ENCODE data around the gene ILDR2. TPM values are rescaled to one million over a fixed set of nuclear protein-coding genes. Genes with fewer than 3 reads are reported as not detected.

ILDR2 gene
- polyA plus RNA-seq, 4 donors = 0.34 to 0.49 TPM; not detected in 2

DNA sequence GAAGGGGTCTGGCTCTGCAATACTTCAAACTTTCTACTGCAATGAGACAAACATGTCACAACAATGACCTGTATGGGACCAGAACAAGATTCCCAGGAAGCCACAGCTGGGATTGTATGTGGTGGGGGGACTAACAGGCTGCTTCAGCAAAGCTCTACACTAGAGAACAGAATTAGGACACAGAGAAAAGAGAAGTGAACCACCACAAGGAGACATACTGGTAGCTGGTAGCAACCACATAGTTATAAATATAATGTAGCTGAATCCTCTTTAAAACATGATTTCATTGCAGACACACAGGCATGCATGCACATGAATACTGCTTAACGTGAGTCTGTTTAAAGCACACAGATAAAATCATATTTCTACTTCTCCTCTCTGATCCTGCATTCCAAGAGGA, 3.5 kb upstream of the ILDR2 start:
- DNase-seq = no peak

DNA sequence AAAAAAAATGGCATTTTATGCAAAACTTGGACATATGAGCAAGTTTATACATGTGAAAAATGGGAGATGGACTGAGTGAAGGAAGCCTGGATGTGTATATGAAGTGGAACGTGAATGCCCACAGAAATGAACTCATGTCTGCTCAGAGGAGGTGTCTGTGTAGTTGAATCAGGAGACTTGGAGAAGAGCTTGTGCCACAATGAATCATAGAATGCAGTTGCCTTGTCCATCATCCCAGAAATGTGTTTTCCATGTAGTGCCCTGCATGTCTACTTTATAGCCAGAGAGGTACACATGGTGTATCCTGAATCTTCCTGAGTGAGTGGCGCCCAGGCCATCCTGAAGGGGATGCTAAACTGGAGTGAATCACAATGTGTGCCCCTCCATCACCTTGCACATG, 2.6 kb upstream of the ILDR2 start:
- Histone ChIP-seq H3K9me3 (ENCODE audit: control insufficient read depth in 2 of 2, insufficient read depth in 1 of 2, low read depth in 1 of 2, low read length in 1 of 2) (no peaks in the 10 kb centered on the region), H3K27me3 (ENCODE audit: control insufficient read depth in 3 of 3, insufficient read depth in 3 of 3, low read length in 3 of 3) (peaks cover 0 to 55% (median 4%) of the 10 kb centered on the region in 3 donors), H3K4me1 (ENCODE audit: control insufficient read depth in 3 of 3, insufficient read depth in 2 of 3, low read depth in 1 of 3, low read length in 2 of 3) (no peaks in the 10 kb centered on the region), H3K27ac (ENCODE audit: low read depth in 1 of 3, low read length in 2 of 3) (no peak overlapping the region), H3K4me3 (ENCODE audit: low read depth in 1 of 3, low read length in 3 of 3) (no peak overlapping the region), H3K36me3 (ENCODE audit: control insufficient read depth in 3 of 3, insufficient read depth in 2 of 3, low read depth in 1 of 3, low read length in 3 of 3) (no peaks in the 10 kb centered on the region)
- no peak for DNase-seq
- WGBS, 3 donors = 86 to 96% (median 89%) methylated on average over 2 of the region's 2 CpGs
- no peak for FAIRE-seq

More for the DNA sequence above, 3.5 kb upstream of the ILDR2 start:
- Histone ChIP-seq H3K4me1 (ENCODE audit: control insufficient read depth in 3 of 3, insufficient read depth in 2 of 3, low read depth in 1 of 3, low read length in 2 of 3) (no peaks in the 10 kb centered on the region), H3K9me3 (ENCODE audit: control insufficient read depth in 2 of 2, insufficient read depth in 1 of 2, low read depth in 1 of 2, low read length in 1 of 2) (no peaks in the 10 kb centered on the region), H3K27me3 (ENCODE audit: control insufficient read depth in 3 of 3, insufficient read depth in 3 of 3, low read length in 3 of 3) (peaks cover 0 to 46% (median 5%) of the 10 kb centered on the region in 3 donors), H3K27ac (ENCODE audit: low read depth in 1 of 3, low read length in 2 of 3) (no peak overlapping the region), H3K36me3 (ENCODE audit: control insufficient read depth in 3 of 3, insufficient read depth in 2 of 3, low read depth in 1 of 3, low read length in 3 of 3) (no peaks in the 10 kb centered on the region), H3K4me3 (ENCODE audit: low read depth in 1 of 3, low read length in 3 of 3) (no peak overlapping the region)
- WGBS, 3 donors = 48 to 56% (median 56%) methylated on average over 1 of the region's 1 CpG
- no peak for FAIRE-seq

DNA sequence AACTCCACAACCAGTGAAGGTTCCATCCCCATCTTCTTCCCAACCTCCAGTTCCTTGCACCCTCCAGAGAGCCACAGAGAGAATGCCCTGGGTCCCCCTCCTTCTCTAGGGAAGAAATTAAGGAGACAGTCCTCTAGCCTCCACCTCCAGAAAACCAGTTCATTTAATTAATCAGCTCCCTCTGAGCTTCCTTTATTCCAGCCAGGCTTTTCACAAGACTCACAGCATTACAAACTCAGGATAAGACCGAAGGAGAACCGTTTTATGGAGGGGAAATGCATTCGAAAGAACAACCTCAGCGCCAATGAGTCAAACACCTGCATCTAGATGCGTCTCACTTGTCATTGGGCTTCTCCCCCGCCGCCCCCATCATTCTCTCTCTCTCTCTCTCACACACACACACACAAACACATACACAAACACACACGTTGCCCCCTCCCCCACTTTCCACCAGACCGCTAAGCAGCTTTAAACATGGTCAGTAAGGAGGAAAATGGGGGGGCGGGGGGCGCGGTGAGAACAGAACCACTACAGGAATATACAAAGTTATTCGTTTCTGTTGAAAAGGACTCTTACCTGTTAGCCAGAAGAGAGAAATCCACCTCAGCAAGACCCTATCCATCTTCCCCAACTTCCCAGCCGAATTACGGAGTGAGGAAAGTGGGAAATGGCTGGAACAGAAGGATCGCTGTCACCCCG, 544 bp downstream of the ILDR2 start:
- DNase-seq = peak; percentile 4 to 31
- H3K27me3 ChIP-seq (ENCODE audit: control insufficient read depth in 3 of 3, insufficient read depth in 3 of 3, low read length in 3 of 3) = peaks cover 0 to 70% (median 2%) of the 10 kb centered on the region in 3 donors
- peak overlapping the region; percentile 42 to 81 (median 63) for H3K4me3 ChIP-seq (ENCODE audit: low read depth in 1 of 3, low read length in 3 of 3)
- H3K9me3 ChIP-seq (ENCODE audit: control insufficient read depth in 2 of 2, insufficient read depth in 1 of 2, low read depth in 1 of 2, low read length in 1 of 2) = no peaks in the 10 kb centered on the region
- H3K4me1 ChIP-seq (ENCODE audit: control insufficient read depth in 3 of 3, insufficient read depth in 2 of 3, low read depth in 1 of 3, low read length in 2 of 3) = no peaks in the 10 kb centered on the region
- H3K27ac ChIP-seq (ENCODE audit: low read depth in 1 of 3, low read length in 2 of 3) = no peak overlapping the region
- H3K36me3 ChIP-seq (ENCODE audit: control insufficient read depth in 3 of 3, insufficient read depth in 2 of 3, low read depth in 1 of 3, low read length in 3 of 3) = no peaks in the 10 kb centered on the region
- FAIRE-seq = no peak
- WGBS, 3 donors = 1 to 3% (median 2%) methylated on average over 17 of the region's 17 CpGs

DNA sequence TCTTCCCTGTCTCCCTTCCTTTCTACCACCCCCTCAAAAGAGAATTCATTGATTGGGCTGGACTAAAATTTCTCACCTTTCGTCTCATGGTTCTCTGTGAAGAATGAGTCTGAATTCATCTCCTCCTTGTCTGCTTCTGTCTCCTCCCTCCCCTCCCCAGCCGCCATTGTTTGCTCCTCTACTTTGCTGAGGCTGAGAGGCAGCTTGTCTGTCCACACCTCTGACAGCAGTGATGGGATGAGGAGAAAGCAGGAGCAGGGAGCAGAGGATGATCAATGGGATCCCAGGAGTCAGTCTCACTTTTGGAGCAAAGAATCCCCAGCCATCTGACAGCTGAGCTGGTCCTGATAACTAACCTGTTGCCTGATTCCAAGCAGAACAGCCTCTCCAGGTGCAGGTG, 2.5 kb downstream of the ILDR2 start:
- H3K4me1 ChIP-seq (ENCODE audit: control insufficient read depth in 3 of 3, insufficient read depth in 2 of 3, low read depth in 1 of 3, low read length in 2 of 3) = no peaks in the 10 kb centered on the region
- 34 to 57% (median 52%) methylated on average over 2 of the region's 2 CpGs for WGBS, 3 donors
- peaks cover 0 to 61% (median 4%) of the 10 kb centered on the region in 3 donors for H3K27me3 ChIP-seq (ENCODE audit: control insufficient read depth in 3 of 3, insufficient read depth in 3 of 3, low read length in 3 of 3)
- FAIRE-seq (no peak), DNase-seq (no peak)
- H3K27ac ChIP-seq (ENCODE audit: low read depth in 1 of 3, low read length in 2 of 3) = no peak overlapping the region
- no peaks in the 10 kb centered on the region for H3K36me3 ChIP-seq (ENCODE audit: control insufficient read depth in 3 of 3, insufficient read depth in 2 of 3, low read depth in 1 of 3, low read length in 3 of 3)
- no peaks in the 10 kb centered on the region for H3K9me3 ChIP-seq (ENCODE audit: control insufficient read depth in 2 of 2, insufficient read depth in 1 of 2, low read depth in 1 of 2, low read length in 1 of 2)
- H3K4me3 ChIP-seq (ENCODE audit: low read depth in 1 of 3, low read length in 3 of 3) = no peak overlapping the region

DNA sequence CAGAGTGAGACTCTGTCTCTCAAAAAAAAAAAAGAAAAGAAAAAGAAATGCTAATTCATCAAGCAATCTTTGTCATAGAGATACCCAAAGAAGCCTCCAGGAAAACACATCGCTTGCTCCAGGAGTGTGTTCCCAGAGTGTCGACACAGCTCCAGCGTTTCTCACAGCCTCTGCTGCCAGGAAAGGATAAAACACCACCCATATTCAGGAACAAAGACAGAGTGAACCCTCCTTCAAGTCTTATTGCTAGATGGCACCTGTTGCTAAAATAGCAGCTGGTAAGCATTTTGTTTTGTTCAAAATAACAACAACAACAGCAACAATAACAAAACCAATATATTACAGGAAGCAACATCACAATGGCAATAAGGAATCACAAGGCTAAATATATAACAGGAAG, 3.1 kb downstream of the ILDR2 start:
- peaks cover 0 to 63% (median 4%) of the 10 kb centered on the region in 3 donors for H3K27me3 ChIP-seq (ENCODE audit: control insufficient read depth in 3 of 3, insufficient read depth in 3 of 3, low read length in 3 of 3)
- H3K27ac ChIP-seq (ENCODE audit: low read depth in 1 of 3, low read length in 2 of 3) = no peak overlapping the region
- H3K4me3 ChIP-seq (ENCODE audit: low read depth in 1 of 3, low read length in 3 of 3) = no peak overlapping the region
- H3K9me3 ChIP-seq (ENCODE audit: control insufficient read depth in 2 of 2, insufficient read depth in 1 of 2, low read depth in 1 of 2, low read length in 1 of 2) = no peaks in the 10 kb centered on the region
- FAIRE-seq (no peak), DNase-seq (no peak)
- no peaks in the 10 kb centered on the region for H3K36me3 ChIP-seq (ENCODE audit: control insufficient read depth in 3 of 3, insufficient read depth in 2 of 3, low read depth in 1 of 3, low read length in 3 of 3)
- H3K4me1 ChIP-seq (ENCODE audit: control insufficient read depth in 3 of 3, insufficient read depth in 2 of 3, low read depth in 1 of 3, low read length in 2 of 3) = no peaks in the 10 kb centered on the region
- 61 to 77% (median 67%) methylated on average over 3 of the region's 3 CpGs for WGBS, 3 donors

DNA sequence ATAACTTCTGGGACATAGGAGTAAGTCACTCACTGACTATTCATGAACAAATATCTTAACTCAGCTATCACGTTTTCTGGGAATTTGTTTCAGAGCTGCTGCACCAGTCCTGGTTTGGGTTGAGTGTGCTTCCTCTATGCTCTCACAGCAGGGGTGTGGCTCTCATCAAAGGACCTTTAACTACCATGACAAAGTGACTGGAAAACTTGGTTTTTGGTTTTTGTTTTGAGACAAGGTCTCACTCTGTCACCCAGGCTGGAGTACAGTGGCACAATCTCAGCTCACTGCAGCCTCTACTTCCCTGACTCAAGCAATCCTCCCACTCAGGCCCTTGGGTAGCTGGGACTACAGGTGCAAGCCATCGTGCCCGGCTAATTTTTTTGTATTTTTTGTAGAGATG, 4.1 kb downstream of the ILDR2 start:
- DNase-seq (no peak), FAIRE-seq (no peak)
- no peaks in the 10 kb centered on the region for H3K9me3 ChIP-seq (ENCODE audit: control insufficient read depth in 2 of 2, insufficient read depth in 1 of 2, low read depth in 1 of 2, low read length in 1 of 2)
- H3K36me3 ChIP-seq (ENCODE audit: control insufficient read depth in 3 of 3, insufficient read depth in 2 of 3, low read depth in 1 of 3, low read length in 3 of 3) = no peaks in the 10 kb centered on the region
- H3K27ac ChIP-seq (ENCODE audit: low read depth in 1 of 3, low read length in 2 of 3) = no peak overlapping the region
- no peak overlapping the region for H3K4me3 ChIP-seq (ENCODE audit: low read depth in 1 of 3, low read length in 3 of 3)
- 75 to 81% (median 79%) methylated on average over 3 of the region's 3 CpGs for WGBS, 3 donors
- no peaks in the 10 kb centered on the region for H3K4me1 ChIP-seq (ENCODE audit: control insufficient read depth in 3 of 3, insufficient read depth in 2 of 3, low read depth in 1 of 3, low read length in 2 of 3)
- peaks cover 0 to 54% (median 6%) of the 10 kb centered on the region in 3 donors for H3K27me3 ChIP-seq (ENCODE audit: control insufficient read depth in 3 of 3, insufficient read depth in 3 of 3, low read length in 3 of 3)

DNA sequence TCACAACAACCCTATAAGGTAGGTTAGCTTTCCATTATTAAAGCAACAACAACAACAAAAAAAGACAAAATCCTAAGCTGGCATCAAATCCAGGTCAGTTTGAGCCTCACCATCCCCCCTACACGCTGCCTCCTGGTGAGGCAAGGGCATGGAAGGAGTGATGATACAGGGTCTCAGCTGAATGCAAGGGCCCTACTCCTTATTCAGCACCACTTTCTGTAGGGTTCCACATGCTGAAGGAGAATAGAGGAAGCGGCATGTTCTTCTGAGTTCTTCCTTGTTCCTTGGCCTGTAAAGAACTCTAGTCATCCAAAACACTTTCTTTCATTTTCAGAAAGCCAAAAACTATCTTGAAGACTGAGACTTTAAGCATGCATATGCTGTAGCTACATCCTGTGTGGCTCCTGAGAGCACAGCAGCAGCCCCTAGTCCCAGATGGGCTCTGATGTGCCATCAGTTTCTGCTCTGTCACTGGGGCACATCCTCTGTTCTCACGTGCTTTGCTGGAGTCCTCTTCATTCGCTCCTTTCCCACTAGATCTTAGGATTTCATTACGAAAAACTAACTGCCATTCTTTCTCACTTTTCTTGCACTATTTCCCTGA, 6.2 kb downstream of the ILDR2 start:
- Histone ChIP-seq H3K27ac (ENCODE audit: low read depth in 1 of 3, low read length in 2 of 3) (no peak overlapping the region), H3K9me3 (ENCODE audit: control insufficient read depth in 2 of 2, insufficient read depth in 1 of 2, low read depth in 1 of 2, low read length in 1 of 2) (no peaks in the 10 kb centered on the region), H3K27me3 (ENCODE audit: control insufficient read depth in 3 of 3, insufficient read depth in 3 of 3, low read length in 3 of 3) (peaks cover 0 to 39% (median 6%) of the 10 kb centered on the region in 3 donors), H3K4me1 (ENCODE audit: control insufficient read depth in 3 of 3, insufficient read depth in 2 of 3, low read depth in 1 of 3, low read length in 2 of 3) (no peaks in the 10 kb centered on the region), H3K36me3 (ENCODE audit: control insufficient read depth in 3 of 3, insufficient read depth in 2 of 3, low read depth in 1 of 3, low read length in 3 of 3) (no peaks in the 10 kb centered on the region), H3K4me3 (ENCODE audit: low read depth in 1 of 3, low read length in 3 of 3) (no peak overlapping the region)
- 75 to 93% (median 79%) methylated on average over 5 of the region's 5 CpGs for WGBS, 3 donors
- DNase-seq (no peak), FAIRE-seq (no peak)

DNA sequence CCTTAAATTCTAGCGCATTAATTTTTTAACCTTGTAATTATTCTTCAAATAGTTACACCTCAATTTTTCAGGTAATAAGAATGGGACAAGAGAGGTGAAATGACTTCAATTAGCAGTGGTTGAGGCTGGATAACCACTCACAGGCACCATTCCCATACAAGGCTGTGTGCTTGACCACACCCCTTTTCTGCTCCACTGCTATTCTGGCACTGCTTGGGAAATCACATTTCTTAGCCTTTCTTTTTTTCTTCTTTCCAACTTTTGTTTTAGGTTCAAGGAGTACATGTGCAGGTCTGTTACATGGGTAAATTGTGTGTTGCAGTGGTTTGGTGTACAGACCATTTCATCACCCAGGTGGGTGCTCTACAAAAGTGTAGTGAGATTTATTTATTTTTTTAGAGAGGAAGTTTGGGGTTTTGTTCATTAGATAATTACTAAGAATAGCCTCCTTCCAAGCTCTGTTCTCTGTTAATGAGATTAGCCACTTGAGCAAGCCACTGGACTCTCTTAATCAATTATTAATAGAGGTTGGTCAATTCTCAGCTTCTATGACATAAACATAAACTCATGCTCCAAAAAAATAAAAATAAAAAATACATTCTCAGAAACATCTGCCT, 14.4 kb downstream of the ILDR2 start:
- no peak for FAIRE-seq
- Histone ChIP-seq H3K4me3 (ENCODE audit: low read depth in 1 of 3, low read length in 3 of 3) (no peak overlapping the region), H3K27ac (ENCODE audit: low read depth in 1 of 3, low read length in 2 of 3) (no peak overlapping the region), H3K36me3 (ENCODE audit: control insufficient read depth in 3 of 3, insufficient read depth in 2 of 3, low read depth in 1 of 3, low read length in 3 of 3) (no peaks in the 10 kb centered on the region), H3K27me3 (ENCODE audit: control insufficient read depth in 3 of 3, insufficient read depth in 3 of 3, low read length in 3 of 3) (peaks cover 0 to 10% (median 2%) of the 10 kb centered on the region in 3 donors), H3K4me1 (ENCODE audit: control insufficient read depth in 3 of 3, insufficient read depth in 2 of 3, low read depth in 1 of 3, low read length in 2 of 3) (no peaks in the 10 kb centered on the region), H3K9me3 (ENCODE audit: control insufficient read depth in 2 of 2, insufficient read depth in 1 of 2, low read depth in 1 of 2, low read length in 1 of 2) (no peaks in the 10 kb centered on the region)
- no peak for DNase-seq
- 90 to 95% (median 95%) methylated on average over 1 of the region's 1 CpG for WGBS, 3 donors

Data from small intestine (tissue), 7 donors.